ENCODE results near the gene LMNTD1.

The LMNTD1 gene

DNA sequence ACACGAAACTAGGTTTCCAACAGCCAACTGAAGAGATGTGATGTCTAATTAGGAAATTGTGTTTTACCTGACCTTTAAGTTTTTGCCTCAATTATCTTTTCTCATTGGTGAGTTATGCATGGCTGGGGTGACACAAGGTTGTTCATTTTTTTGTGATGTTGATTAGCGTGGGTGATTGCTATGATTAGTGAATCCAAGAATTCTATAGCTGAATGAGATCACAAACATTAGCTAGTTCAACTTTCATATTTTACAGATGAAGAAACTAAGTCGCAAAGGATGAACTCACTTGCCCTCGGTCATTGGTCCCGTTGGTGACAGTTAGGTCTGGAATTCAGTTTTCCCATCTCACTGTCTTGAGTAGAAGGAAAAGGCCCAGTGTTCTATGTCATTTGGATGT lies 32.6 kb upstream of the LMNTD1 start:
- H4K8ac ChIP-seq (ENCODE audit: low read depth, low read length), result no peak overlapping the region
- no peak overlapping the region for H2BK120ac ChIP-seq (ENCODE audit: low read depth, low read length)
- no CpG with 5 or more reads among the region's 5 CpGs for WGBS, 2 donors (ENCODE audit: extremely low coverage in 2 of 2, insufficient read length in 2 of 2, insufficient replicate concordance in 1 of 2)
- H3K4ac ChIP-seq (ENCODE audit: low read length), result no peak overlapping the region
- no peak overlapping the region for H3K4me3 ChIP-seq (ENCODE audit: low read length in 2 of 2)
- peaks cover 0 to 5% of the 10 kb centered on the region in 2 donors for H3K9me3 ChIP-seq (replicated peaks in 1 of 2; ENCODE audit: control insufficient read depth in 2 of 2, insufficient read depth in 1 of 2, low read depth in 1 of 2, low read length in 2 of 2)
- H2BK5ac ChIP-seq (ENCODE audit: low read length), result no peak overlapping the region
- no peaks in the 10 kb centered on the region for H3K4me1 ChIP-seq (ENCODE audit: control insufficient read depth in 2 of 2, insufficient read depth in 1 of 2, low read depth in 1 of 2, low read length in 2 of 2)
- H3K27ac ChIP-seq (replicated peaks; ENCODE audit: low read length), result no peak overlapping the region
- no peak overlapping the region for H2AK5ac ChIP-seq (ENCODE audit: low read depth, low read length)
- H3K27me3 ChIP-seq (ENCODE audit: control insufficient read depth in 3 of 3, insufficient read depth in 3 of 3, low read depth in 1 of 3, low read length in 3 of 3), result no peaks in the 10 kb centered on the region
- H3K14ac ChIP-seq (ENCODE audit: low read length), result no peak overlapping the region
- H3K9ac ChIP-seq (ENCODE audit: low read depth, low read length, poor library complexity), result no peak overlapping the region
- no peaks in the 10 kb centered on the region for H3K79me1 ChIP-seq (ENCODE audit: low read depth, low read length)
- H2AFZ ChIP-seq (ENCODE audit: low read length), result no peak overlapping the region
- H3K36me3 ChIP-seq (replicated peaks in 1 of 2; ENCODE audit: control insufficient read depth in 2 of 2, insufficient read depth in 2 of 2, low read length in 2 of 2), result no peaks in the 10 kb centered on the region
- no peak for DNase-seq (ENCODE audit: low spot score)
- H2BK15ac ChIP-seq (ENCODE audit: low read length), result no peak overlapping the region
- H2BK12ac ChIP-seq (ENCODE audit: low read length), result no peak overlapping the region
- no peak overlapping the region for H3K4me2 ChIP-seq (ENCODE audit: insufficient read depth, low read length, poor library complexity, severe bottlenecking)
- no peak overlapping the region for H3K23ac ChIP-seq (ENCODE audit: low read depth, low read length, poor library complexity)
- H3K18ac ChIP-seq (ENCODE audit: low read length), result no peak overlapping the region
- H4K91ac ChIP-seq (ENCODE audit: low read depth, low read length, poor library complexity), result no peak overlapping the region

DNA sequence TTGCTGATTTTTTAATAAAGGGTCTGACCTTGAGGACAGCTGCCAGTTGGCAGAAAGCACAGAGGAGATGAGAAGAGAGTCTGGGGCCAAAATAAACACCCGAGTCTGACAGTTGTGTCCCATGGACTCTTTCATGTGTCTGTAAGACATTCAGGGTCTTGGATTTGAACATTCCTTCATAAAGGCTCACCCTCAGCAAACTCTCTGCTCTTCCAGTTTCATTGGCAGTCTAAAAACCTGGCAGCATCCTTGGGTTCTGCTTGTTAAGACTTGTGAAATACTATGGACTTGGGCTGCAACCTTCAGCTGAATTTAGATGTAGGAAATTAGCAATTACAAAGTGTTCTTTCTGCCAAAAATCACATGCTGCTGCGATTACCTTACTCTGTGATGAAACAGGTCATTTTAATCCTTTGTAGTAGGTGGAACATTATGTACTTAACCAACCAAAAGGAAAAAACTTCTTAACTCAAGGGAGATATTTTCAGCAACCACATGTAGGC lies 32.0 kb upstream of the LMNTD1 start:
- no peak overlapping the region for H3K4ac ChIP-seq (ENCODE audit: low read length)
- WGBS, 2 donors (ENCODE audit: extremely low coverage in 2 of 2, insufficient read length in 2 of 2, insufficient replicate concordance in 1 of 2), result no CpG with 5 or more reads among the region's 2 CpGs
- no peak overlapping the region for H3K9ac ChIP-seq (ENCODE audit: low read depth, low read length, poor library complexity)
- H3K18ac ChIP-seq (ENCODE audit: low read length), result no peak overlapping the region
- no peak overlapping the region for H3K4me2 ChIP-seq (ENCODE audit: insufficient read depth, low read length, poor library complexity, severe bottlenecking)
- DNase-seq (ENCODE audit: low spot score), result no peak
- no peak overlapping the region for H3K23ac ChIP-seq (ENCODE audit: low read depth, low read length, poor library complexity)
- H3K4me1 ChIP-seq (ENCODE audit: control insufficient read depth in 2 of 2, insufficient read depth in 1 of 2, low read depth in 1 of 2, low read length in 2 of 2), result no peaks in the 10 kb centered on the region
- no peak overlapping the region for H4K91ac ChIP-seq (ENCODE audit: low read depth, low read length, poor library complexity)
- no peak overlapping the region for H2BK5ac ChIP-seq (ENCODE audit: low read length)
- no peak overlapping the region for H4K8ac ChIP-seq (ENCODE audit: low read depth, low read length)
- no peak overlapping the region for H2BK12ac ChIP-seq (ENCODE audit: low read length)
- H3K27ac ChIP-seq (replicated peaks; ENCODE audit: low read length), result no peak overlapping the region
- H2BK120ac ChIP-seq (ENCODE audit: low read depth, low read length), result no peak overlapping the region
- H3K27me3 ChIP-seq (ENCODE audit: control insufficient read depth in 3 of 3, insufficient read depth in 3 of 3, low read depth in 1 of 3, low read length in 3 of 3), result no peaks in the 10 kb centered on the region
- no peak overlapping the region for H3K14ac ChIP-seq (ENCODE audit: low read length)
- H3K9me3 ChIP-seq (replicated peaks in 1 of 2; ENCODE audit: control insufficient read depth in 2 of 2, insufficient read depth in 1 of 2, low read depth in 1 of 2, low read length in 2 of 2), result peaks cover 0 to 5% of the 10 kb centered on the region in 2 donors
- H3K79me1 ChIP-seq (ENCODE audit: low read depth, low read length), result no peaks in the 10 kb centered on the region
- no peak overlapping the region for H2BK15ac ChIP-seq (ENCODE audit: low read length)
- no peak overlapping the region for H2AK5ac ChIP-seq (ENCODE audit: low read depth, low read length)
- no peak overlapping the region for H3K4me3 ChIP-seq (ENCODE audit: low read length in 2 of 2)
- H2AFZ ChIP-seq (ENCODE audit: low read length), result no peak overlapping the region
- no peaks in the 10 kb centered on the region for H3K36me3 ChIP-seq (replicated peaks in 1 of 2; ENCODE audit: control insufficient read depth in 2 of 2, insufficient read depth in 2 of 2, low read length in 2 of 2)

DNA sequence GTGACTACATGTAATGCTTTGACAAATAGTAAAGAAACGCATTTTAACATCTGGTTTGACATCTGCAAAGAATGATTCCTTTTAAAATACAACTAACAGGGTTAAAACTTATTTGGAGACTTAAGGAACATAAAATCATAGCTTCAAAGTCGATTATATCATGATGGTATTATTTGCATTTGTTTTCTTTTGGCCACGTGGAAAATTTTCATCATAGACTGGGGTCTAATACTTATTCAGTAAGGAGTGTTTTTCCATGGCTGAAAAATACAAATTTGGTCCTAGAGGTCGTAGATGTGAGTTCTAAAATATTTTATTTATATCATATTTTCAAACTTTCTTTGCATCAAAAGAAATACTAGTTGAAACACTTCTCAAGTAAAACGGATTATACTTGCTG lies 31.5 kb upstream of the LMNTD1 start:
- peaks cover 0 to 5% of the 10 kb centered on the region in 2 donors for H3K9me3 ChIP-seq (replicated peaks in 1 of 2; ENCODE audit: control insufficient read depth in 2 of 2, insufficient read depth in 1 of 2, low read depth in 1 of 2, low read length in 2 of 2)
- whole genome bisulfite sequencing, 2 donors (ENCODE audit: extremely low coverage in 2 of 2, insufficient read length in 2 of 2, insufficient replicate concordance in 1 of 2), result no CpG with 5 or more reads among the region's 5 CpGs

GRCh38 chr12:25583545-25583944 lies 30.5 kb upstream of the LMNTD1 start:
- no peaks in the 10 kb centered on the region for H3K36me3 ChIP-seq (replicated peaks in 1 of 2; ENCODE audit: control insufficient read depth in 2 of 2, insufficient read depth in 2 of 2, low read length in 2 of 2)
- H2BK15ac ChIP-seq (ENCODE audit: low read length), result no peak overlapping the region
- no peak overlapping the region for H3K4ac ChIP-seq (ENCODE audit: low read length)
- H3K23ac ChIP-seq (ENCODE audit: low read depth, low read length, poor library complexity), result no peak overlapping the region
- no peak overlapping the region for H2BK120ac ChIP-seq (ENCODE audit: low read depth, low read length)
- H3K9ac ChIP-seq (ENCODE audit: low read depth, low read length, poor library complexity), result no peak overlapping the region
- no peaks in the 10 kb centered on the region for H3K79me1 ChIP-seq (ENCODE audit: low read depth, low read length)
- H4K91ac ChIP-seq (ENCODE audit: low read depth, low read length, poor library complexity), result no peak overlapping the region
- no peak overlapping the region for H3K4me3 ChIP-seq (ENCODE audit: low read length in 2 of 2)
- H3K27me3 ChIP-seq (ENCODE audit: control insufficient read depth in 3 of 3, insufficient read depth in 3 of 3, low read depth in 1 of 3, low read length in 3 of 3), result no peaks in the 10 kb centered on the region
- H3K14ac ChIP-seq (ENCODE audit: low read length), result no peak overlapping the region
- H2BK12ac ChIP-seq (ENCODE audit: low read length), result no peak overlapping the region
- H2BK5ac ChIP-seq (ENCODE audit: low read length), result no peak overlapping the region
- H3K4me1 ChIP-seq (ENCODE audit: control insufficient read depth in 2 of 2, insufficient read depth in 1 of 2, low read depth in 1 of 2, low read length in 2 of 2), result no peaks in the 10 kb centered on the region
- no peak overlapping the region for H2AK5ac ChIP-seq (ENCODE audit: low read depth, low read length)
- H2AFZ ChIP-seq (ENCODE audit: low read length), result no peak overlapping the region
- peaks cover 0 to 5% of the 10 kb centered on the region in 2 donors for H3K9me3 ChIP-seq (replicated peaks in 1 of 2; ENCODE audit: control insufficient read depth in 2 of 2, insufficient read depth in 1 of 2, low read depth in 1 of 2, low read length in 2 of 2)
- H3K4me2 ChIP-seq (ENCODE audit: insufficient read depth, low read length, poor library complexity, severe bottlenecking), result no peak overlapping the region
- no peak overlapping the region for H4K8ac ChIP-seq (ENCODE audit: low read depth, low read length)
- DNase-seq (ENCODE audit: low spot score), result no peak
- whole genome bisulfite sequencing, 2 donors (ENCODE audit: extremely low coverage in 2 of 2, insufficient read length in 2 of 2, insufficient replicate concordance in 1 of 2), result no CpG with 5 or more reads among the region's 3 CpGs
- no peak overlapping the region for H3K18ac ChIP-seq (ENCODE audit: low read length)
- no peak overlapping the region for H3K27ac ChIP-seq (replicated peaks; ENCODE audit: low read length)

More for the DNA sequence above, 31.5 kb upstream of the LMNTD1 start:
- no peaks in the 10 kb centered on the region for H3K79me1 ChIP-seq (ENCODE audit: low read depth, low read length)
- H2BK12ac ChIP-seq (ENCODE audit: low read length), result no peak overlapping the region
- no peak overlapping the region for H3K4me2 ChIP-seq (ENCODE audit: insufficient read depth, low read length, poor library complexity, severe bottlenecking)
- H3K4me3 ChIP-seq (ENCODE audit: low read length in 2 of 2), result no peak overlapping the region
- DNase-seq (ENCODE audit: low spot score), result no peak
- no peak overlapping the region for H3K18ac ChIP-seq (ENCODE audit: low read length)
- H2BK120ac ChIP-seq (ENCODE audit: low read depth, low read length), result no peak overlapping the region
- H2BK15ac ChIP-seq (ENCODE audit: low read length), result no peak overlapping the region
- no peak overlapping the region for H3K14ac ChIP-seq (ENCODE audit: low read length)
- H2AK5ac ChIP-seq (ENCODE audit: low read depth, low read length), result no peak overlapping the region
- H3K9ac ChIP-seq (ENCODE audit: low read depth, low read length, poor library complexity), result no peak overlapping the region
- H3K23ac ChIP-seq (ENCODE audit: low read depth, low read length, poor library complexity), result no peak overlapping the region
- no peak overlapping the region for H4K91ac ChIP-seq (ENCODE audit: low read depth, low read length, poor library complexity)
- H3K4me1 ChIP-seq (ENCODE audit: control insufficient read depth in 2 of 2, insufficient read depth in 1 of 2, low read depth in 1 of 2, low read length in 2 of 2), result no peaks in the 10 kb centered on the region
- H2BK5ac ChIP-seq (ENCODE audit: low read length), result no peak overlapping the region
- H3K27me3 ChIP-seq (ENCODE audit: control insufficient read depth in 3 of 3, insufficient read depth in 3 of 3, low read depth in 1 of 3, low read length in 3 of 3), result no peaks in the 10 kb centered on the region
- no peak overlapping the region for H2AFZ ChIP-seq (ENCODE audit: low read length)
- no peaks in the 10 kb centered on the region for H3K36me3 ChIP-seq (replicated peaks in 1 of 2; ENCODE audit: control insufficient read depth in 2 of 2, insufficient read depth in 2 of 2, low read length in 2 of 2)
- no peak overlapping the region for H3K27ac ChIP-seq (replicated peaks; ENCODE audit: low read length)
- H3K4ac ChIP-seq (ENCODE audit: low read length), result no peak overlapping the region
- no peak overlapping the region for H4K8ac ChIP-seq (ENCODE audit: low read depth, low read length)

All from neuronal stem cell (in vitro differentiated cells).